Small intestine (tissue), 7 donors: Measurements from ENCODE around the gene C1QTNF8. TPM values are rescaled to one million over a fixed set of nuclear protein-coding genes. Genes with fewer than 3 reads are reported as not detected.
A peak's percentile ranks its signal among the peaks of the same experiment; 100 is the strongest.

Experiments used
- DNase-seq, 2 donors: peaks; one replicate each; pipeline versions ENCODE4 v3.0.0 to v3.0.0-alpha.2; 2013
- FAIRE-seq: peaks from 2 replicates; lab custom pipeline; 2012; peaks lifted over from hg19 to GRCh38; lab: Jason Lieb, UNC
- H3K27ac ChIP-seq, 3 donors: one replicate each; pipeline ENCODE4 v1.5.1; 2013; ENCODE audit warnings: low read length in 2 of 3, mild to moderate bottlenecking in 2 of 3, control low read depth in 1 of 3, inconsistent platforms in 1 of 3, low read depth in 1 of 3, moderate library complexity in 1 of 3
- H3K27me3 ChIP-seq, 3 donors: one replicate each; pipeline ENCODE4 v1.6.1; 2013; ENCODE audit warnings: low read length in 3 of 3, inconsistent platforms in 1 of 3; ENCODE audit not compliant: control insufficient read depth in 3 of 3, insufficient read depth in 3 of 3
- H3K36me3 ChIP-seq, 3 donors: one replicate each; pipeline ENCODE4 v1.6.1; 2013; ENCODE audit warnings: low read length in 3 of 3, inconsistent platforms in 1 of 3, low read depth in 1 of 3, mild to moderate bottlenecking in 1 of 3, moderate library complexity in 1 of 3; ENCODE audit not compliant: control insufficient read depth in 3 of 3, insufficient read depth in 2 of 3
- H3K4me1 ChIP-seq, 3 donors: one replicate each; pipeline ENCODE4 v1.6.1; 2013; ENCODE audit warnings: low read length in 2 of 3, inconsistent platforms in 1 of 3, low read depth in 1 of 3, mild to moderate bottlenecking in 1 of 3, moderate library complexity in 1 of 3; ENCODE audit not compliant: control insufficient read depth in 3 of 3, insufficient read depth in 2 of 3
- H3K4me3 ChIP-seq, 3 donors: one replicate each; pipeline ENCODE4 v1.5.1; 2013; ENCODE audit warnings: low read length in 3 of 3, control low read depth in 1 of 3, inconsistent platforms in 1 of 3, low read depth in 1 of 3, mild to moderate bottlenecking in 1 of 3, moderate library complexity in 1 of 3
- H3K9me3 ChIP-seq, 2 donors: one replicate each; pipeline ENCODE4 v1.6.1; 2013; ENCODE audit warnings: low read depth in 1 of 2, low read length in 1 of 2; ENCODE audit not compliant: control insufficient read depth in 2 of 2, insufficient read depth in 1 of 2
- WGBS, 3 donors: extraction: QIAGEN DNeasy Blood & Tissue Kit; methylation state at CpG; one replicate each; pipeline ENCODE4 v1.1.7; 2013; 5-methylcytosine and 5-hydroxymethylcytosine counted together
- polyA plus RNA-seq, 4 donors: library from polyadenylated mRNA; stranded (reverse) in 3 of 4; unstranded in 1 of 4; fragments of 200-250 nt in 3 of 4; fragments of 120-200 nt in 1 of 4; gene quantifications; one replicate each; pipeline versions ENCODE4 v1.2.1 to v1.2.3, GENCODE V29; 2013
- donor health status: healthy with polysubstance abuse.
- donor health status: control.
- donor health status: control.
- donor health status: Bipolar disorder and iron deficiency.
- donor health status: healthy.

Gene C1QTNF8
- polyA plus RNA-seq, 4 donors: 0.07 TPM; not detected in 3

GRCh38 chr16:1061769-1062505 is 34.1 kb downstream of the C1QTNF8 start:
- no peak for DNase-seq
- Histone ChIP-seq H3K9me3 (peaks cover 0 to 16% of the 10 kb centered on the region in 2 donors), H3K4me3 (no peak overlapping the region), H3K36me3 (no peaks in the 10 kb centered on the region), H3K4me1 (no peaks in the 10 kb centered on the region), H3K27me3 (peaks cover 0 to 31% (median 3%) of the 10 kb centered on the region in 3 donors), H3K27ac (no peak overlapping the region)
- FAIRE-seq: no peak
- 77 to 85% (median 79%) methylated on average over 40 to 43 of the region's 43 CpGs for WGBS, 3 donors

GRCh38 chr16:1060416-1061340 is 35.4 kb downstream of the C1QTNF8 start:
- Histone ChIP-seq H3K4me1 (no peaks in the 10 kb centered on the region), H3K4me3 (no peak overlapping the region), H3K27me3 (peaks cover 0 to 19% (median 3%) of the 10 kb centered on the region in 3 donors), H3K36me3 (no peaks in the 10 kb centered on the region), H3K9me3 (peaks cover 0 to 23% of the 10 kb centered on the region in 2 donors), H3K27ac (no peak overlapping the region)
- DNase-seq: no peak
- WGBS, 3 donors: 76 to 81% (median 79%) methylated on average over 37 to 42 of the region's 42 CpGs
- no peak for FAIRE-seq

DNA sequence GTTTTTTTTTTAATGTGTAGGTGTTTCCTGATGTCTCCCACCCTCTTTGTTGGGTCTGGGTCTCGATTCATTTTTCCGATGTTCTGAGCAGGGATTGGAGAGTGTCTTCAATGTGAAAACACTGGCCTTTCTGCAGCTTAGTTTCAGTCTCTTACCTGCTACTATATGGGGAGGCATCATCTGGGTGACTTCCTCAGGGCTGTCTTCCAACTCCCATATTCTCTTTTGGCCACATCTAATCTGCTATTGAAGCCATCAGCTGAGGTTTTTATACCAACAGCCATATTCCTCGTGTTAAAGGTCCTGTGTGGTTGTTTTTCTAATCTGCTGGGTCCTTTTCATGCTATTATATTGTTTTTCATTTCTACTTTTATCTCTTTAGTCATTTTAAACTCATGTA is 36.7 kb downstream of the C1QTNF8 start:
- no peak for DNase-seq
- Histone ChIP-seq H3K27ac (no peak overlapping the region), H3K4me3 (no peak overlapping the region), H3K27me3 (peaks cover 0 to 7% (median 3%) of the 10 kb centered on the region in 3 donors), H3K9me3 (peaks cover 0 to 23% of the 10 kb centered on the region in 2 donors), H3K36me3 (no peaks in the 10 kb centered on the region), H3K4me1 (no peaks in the 10 kb centered on the region)
- FAIRE-seq: no peak
- WGBS, 3 donors: 75 to 88% (median 86%) methylated on average over 3 of the region's 3 CpGs

DNA sequence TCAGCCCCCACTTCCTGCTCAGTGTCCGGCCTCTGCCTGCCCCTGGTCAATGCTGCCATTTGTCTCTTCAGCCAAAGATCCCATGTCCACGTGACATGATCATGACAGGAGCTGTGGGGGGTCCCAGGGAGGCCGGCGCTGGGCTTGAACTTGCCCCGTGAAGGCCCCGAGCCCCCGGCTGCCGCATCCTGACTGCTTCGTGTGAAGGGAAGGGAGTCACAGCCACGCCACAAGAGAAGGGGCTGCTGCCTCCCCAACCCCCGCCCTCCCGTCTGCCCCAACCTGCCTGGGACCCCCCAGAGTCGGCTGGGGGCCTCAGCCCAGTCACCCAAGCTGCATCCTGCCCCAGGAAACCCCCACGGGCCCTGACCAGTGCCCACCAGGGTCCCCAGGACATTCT is 37.8 kb downstream of the C1QTNF8 start:
- Histone ChIP-seq H3K27ac (no peak overlapping the region), H3K4me1 (no peaks in the 10 kb centered on the region), H3K36me3 (no peaks in the 10 kb centered on the region), H3K9me3 (peaks cover 0 to 23% of the 10 kb centered on the region in 2 donors), H3K27me3 (peaks cover 0 to 4% (median 3%) of the 10 kb centered on the region in 3 donors), H3K4me3 (no peak overlapping the region)
- FAIRE-seq: no peak
- no peak for DNase-seq
- WGBS, 3 donors: 41 to 64% (median 53%) methylated on average over 10 to 14 of the region's 14 CpGs

DNA sequence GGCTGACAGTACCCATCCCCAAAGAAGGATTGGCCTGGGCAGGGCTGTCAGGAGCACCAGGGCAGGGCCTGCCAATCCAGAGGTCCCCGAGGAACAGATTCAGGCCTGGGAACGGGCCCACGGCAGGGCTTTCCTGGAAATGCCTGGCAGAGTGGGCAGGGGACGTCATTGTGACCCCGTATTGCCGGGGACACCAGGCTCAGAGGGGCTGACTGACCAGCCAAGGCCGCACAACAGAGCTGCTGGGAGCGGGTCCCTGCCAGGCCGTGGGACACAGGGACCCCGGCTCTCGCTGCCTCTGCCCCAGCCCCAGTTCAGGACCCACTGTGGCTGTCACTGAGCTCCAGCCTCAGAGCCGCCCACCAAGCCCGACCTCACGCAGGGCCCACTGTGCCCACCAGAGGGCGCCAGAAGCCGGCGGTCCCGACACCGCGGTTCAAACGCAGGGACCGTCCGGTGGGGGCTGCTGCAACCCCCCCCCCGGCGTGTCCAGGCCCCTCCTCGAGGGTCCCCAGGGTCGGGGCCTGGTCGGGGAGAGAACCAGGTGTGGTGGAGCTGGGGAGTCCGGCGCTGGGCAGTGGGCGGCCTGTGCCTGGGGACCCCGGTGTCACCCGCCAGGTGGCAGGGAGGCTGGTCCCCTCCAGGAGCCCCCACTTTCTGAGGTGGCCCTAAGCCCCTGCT is 38.7 kb downstream of the C1QTNF8 start:
- FAIRE-seq: no peak
- no peaks in the 10 kb centered on the region for H3K4me1 ChIP-seq
- H3K27me3 ChIP-seq: peaks cover 0 to 2% (median 0%) of the 10 kb centered on the region in 3 donors
- H3K4me3 ChIP-seq: no peak overlapping the region
- peaks cover 0 to 23% of the 10 kb centered on the region in 2 donors for H3K9me3 ChIP-seq
- H3K27ac ChIP-seq: no peak overlapping the region
- 17 to 41% (median 25%) methylated on average over 16 to 33 of the region's 33 CpGs for WGBS, 3 donors
- H3K36me3 ChIP-seq: no peaks in the 10 kb centered on the region
- peak; percentile 25 to 44 for DNase-seq

- H3K4me3 ChIP-seq: no peak overlapping the region
- no peaks in the 10 kb centered on the region for H3K27me3 ChIP-seq
- no peaks in the 10 kb centered on the region for H3K36me3 ChIP-seq
- FAIRE-seq (no peak), DNase-seq (no peak)
- no peak overlapping the region for H3K27ac ChIP-seq
- peaks cover 0 to 28% of the 10 kb centered on the region in 2 donors for H3K9me3 ChIP-seq
- H3K4me1 ChIP-seq: no peaks in the 10 kb centered on the region
- 64 to 69% (median 65%) methylated on average over 8 of the region's 8 CpGs for WGBS, 3 donors
Measured at GRCh38 chr16:1056196-1056595, 39.8 kb downstream of the C1QTNF8 start.

GRCh38 chr16:1055557-1055924 is 40.5 kb downstream of the C1QTNF8 start:
- 19 to 54% (median 23%) methylated on average over 9 to 13 of the region's 13 CpGs for WGBS, 3 donors
- DNase-seq (peak in 1 of 2 donors; percentile 33), FAIRE-seq (no peak)
- Histone ChIP-seq H3K36me3 (no peaks in the 10 kb centered on the region), H3K27me3 (no peaks in the 10 kb centered on the region), H3K4me3 (no peak overlapping the region), H3K9me3 (peaks cover 0 to 30% of the 10 kb centered on the region in 2 donors), H3K27ac (no peak overlapping the region), H3K4me1 (no peaks in the 10 kb centered on the region)
